HUDEP-2 (cell line): ENCODE data around the gene GRAMD4.

Experiments
- DNase-seq, 76 experiments: peaks; one replicate each; lab custom pipeline; 2025; ENCODE audit not compliant: unreplicated experiment in 76 of 76; lab: John Stamatoyannopoulos, UW

The GRAMD4 gene

DNA sequence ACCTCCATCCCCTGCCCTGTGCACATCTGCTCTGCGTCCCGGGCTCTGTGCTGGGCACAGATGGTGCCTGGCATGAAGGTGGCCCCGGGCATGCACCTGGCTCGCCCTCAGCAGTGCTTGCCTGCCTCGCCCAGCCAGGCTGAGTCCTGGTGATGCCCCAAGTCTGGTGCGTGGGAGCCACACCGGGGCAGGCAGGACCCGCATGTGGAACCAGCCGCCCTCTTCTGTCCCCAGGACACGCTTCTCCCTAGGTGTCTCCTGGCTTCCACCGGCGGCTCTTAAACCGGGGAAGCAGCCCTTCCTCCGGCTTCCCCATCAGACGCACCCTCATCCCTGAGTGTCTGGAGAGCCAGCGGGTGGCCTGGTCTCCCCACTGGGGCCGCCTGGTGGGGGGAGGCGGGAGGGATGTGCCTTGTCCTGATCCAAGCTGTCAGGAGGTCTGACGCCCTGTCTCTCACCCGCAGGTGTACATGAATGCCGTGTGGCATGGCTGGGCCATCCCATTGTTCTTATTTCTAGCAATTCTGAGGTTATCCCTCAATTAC, 45.0 kb downstream of the GRAMD4 start:
- no peak for DNase-seq

DNA sequence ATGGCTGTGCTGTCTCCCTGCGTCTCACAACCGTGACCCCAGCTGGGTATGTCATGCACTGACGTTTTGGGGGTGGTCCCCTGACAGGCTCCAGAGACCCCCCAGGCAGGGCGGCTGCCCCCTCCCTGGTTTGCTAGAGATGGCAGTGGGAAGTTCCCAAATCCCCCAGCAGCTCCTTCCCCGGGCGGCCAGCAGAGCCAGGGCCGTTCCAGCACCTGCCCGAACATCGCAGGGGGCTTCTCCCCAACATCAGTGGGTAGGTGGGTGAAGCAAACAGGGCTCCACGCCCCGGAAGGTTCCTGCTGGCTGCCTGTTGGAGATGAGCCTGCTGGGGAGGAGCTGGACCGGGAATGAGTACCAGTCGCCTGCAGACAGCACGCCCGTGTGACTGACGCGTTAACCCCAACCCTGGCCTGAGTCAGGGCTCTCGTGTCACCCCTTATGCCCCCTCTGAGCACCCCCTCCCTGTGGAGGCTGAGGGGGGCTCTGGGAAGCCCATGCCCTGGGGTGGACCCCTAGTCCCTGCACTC, 45.6 kb downstream of the GRAMD4 start:
- DNase-seq, result no peak

DNA sequence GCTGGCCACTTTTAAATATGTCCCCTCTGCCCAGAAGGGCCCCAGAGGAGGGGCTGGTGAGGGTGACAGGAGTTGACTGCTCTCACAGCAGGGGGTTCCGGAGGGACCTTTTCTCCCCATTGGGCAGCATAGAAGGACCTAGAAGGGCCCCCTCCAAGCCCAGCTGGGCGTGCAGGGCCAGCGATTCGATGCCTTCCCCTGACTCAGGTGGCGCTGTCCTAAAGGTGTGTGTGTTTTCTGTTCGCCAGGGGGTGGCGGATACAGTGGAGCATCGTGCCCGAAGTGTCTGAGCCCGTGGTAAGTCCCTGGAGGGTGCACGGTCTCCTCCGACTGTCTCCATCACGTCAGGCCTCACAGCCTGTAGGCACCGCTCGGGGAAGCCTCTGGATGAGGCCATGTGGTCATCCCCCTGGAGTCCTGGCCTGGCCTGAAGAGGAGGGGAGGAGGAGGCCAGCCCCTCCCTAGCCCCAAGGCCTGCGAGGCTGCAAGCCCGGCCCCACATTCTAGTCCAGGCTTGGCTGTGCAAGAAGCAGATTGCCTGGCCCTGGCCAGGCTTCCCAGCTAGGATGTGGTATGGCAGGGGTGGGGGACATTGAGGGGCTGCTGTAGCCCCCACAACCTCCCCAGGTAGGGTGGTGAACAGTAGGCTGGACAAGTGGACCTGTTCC, 46.5 kb downstream of the GRAMD4 start:
- DNase-seq, result no peak

DNA sequence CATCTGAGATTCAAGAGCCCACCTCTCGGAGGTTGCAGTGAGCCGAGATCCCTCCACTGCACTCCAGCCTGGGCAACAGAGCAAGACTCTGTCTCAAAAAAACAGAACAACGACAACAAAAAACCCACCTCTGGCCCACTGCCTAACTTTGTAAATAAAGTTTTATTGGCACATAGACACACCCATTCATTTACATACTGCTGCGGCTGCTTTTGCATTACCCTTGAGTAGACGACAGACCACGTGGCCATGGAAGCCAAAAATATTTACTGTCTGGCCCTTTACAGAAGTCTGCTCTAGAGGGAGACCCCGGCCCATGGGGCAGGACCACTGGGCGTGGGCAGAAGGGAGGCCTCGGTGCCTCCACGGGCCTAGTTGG, 47.0 kb downstream of the GRAMD4 start:
- DNase-seq, result no peak

DNA sequence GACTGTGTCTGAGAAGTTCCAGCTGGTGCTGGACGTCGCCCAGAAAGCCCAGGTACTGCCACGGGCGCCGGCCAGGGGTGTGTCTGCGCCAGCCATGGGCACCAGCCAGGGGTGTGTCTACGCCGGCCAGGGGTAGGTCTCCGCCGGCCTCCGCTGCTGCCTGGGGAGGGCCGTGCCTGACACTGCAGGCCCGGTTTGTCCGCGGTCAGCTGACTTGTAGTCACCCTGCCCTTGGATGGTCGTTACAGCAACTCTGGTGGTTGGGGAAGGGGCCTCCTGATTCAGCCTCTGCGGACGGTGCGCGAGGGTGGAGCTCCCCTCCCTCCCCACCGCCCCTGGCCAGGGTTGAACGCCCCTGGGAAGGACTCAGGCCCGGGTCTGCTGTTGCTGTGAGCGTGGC, 47.9 kb downstream of the GRAMD4 start:
- no peak for DNase-seq

DNA sequence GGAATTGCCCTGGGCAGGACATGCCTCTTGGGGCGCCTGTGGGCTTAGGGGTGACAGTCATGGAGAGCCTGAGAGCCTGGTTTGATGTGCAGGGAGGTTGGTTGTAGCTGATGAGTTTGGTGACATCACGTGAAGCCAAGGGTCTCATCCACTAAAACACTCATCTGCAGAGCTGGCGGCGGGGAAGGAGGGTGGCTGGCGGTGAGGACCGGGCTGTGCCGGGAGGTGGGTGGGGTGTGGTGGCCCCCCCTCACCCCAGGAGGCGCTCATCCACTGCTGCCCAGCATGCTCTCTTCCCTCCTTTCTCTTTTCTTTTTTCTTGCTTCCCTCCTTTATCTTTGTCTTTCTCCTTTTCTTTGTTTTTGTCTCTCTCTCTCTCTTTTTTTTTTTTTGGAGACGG, 49.0 kb downstream of the GRAMD4 start:
- no peak for DNase-seq

DNA sequence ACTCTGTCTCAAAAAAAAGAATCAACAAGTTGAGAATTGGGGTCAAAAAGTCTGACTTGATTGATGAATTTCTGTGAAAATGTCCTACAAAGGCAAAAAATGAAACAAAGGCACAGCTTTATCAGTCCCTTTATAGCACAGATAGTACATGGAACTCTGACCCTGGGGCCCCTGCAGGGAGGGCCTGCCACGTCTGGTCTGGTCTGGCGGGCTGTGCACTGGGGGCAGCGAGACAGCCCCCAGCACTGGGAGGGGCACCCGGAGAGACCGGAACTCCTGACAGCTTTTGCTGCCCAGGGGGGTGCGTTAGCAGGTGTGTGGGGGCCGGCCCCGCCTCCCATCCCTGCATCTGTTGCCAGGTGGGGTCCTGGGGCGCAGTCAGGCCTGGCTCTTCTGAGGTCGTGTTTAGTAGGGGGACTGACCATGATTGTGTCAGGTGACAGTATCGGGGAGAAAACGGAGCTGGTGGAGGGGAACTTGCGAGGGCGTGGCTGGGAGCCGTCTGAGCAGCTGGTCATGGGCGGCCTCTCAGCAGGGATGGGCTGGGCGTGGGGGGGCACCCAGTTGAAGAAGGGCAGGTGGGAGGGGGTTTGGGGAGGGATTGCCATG, 51.7 kb downstream of the GRAMD4 start:
- DNase-seq, result peak in 5 of 76 experiments; percentile 6 to 36 (median 30)

DNA sequence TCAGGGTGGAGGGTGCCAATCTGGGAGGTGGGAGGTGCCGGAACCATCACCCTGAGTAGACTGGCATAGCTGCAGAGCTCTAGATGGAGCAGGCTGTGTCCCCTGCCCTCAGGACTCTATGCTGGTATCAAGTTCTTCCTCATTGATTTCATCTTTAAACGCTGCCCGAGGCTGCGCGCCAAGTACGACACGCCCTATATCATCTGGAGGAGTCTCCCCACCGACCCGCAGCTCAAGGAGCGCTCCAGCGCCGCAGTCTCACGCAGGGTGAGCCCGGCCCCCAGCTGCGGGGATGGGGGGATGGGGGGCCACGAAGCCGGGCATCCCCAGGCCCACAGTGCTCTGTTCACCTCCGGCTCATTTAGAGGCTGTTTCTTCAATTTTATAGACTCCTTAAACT, 52.5 kb downstream of the GRAMD4 start:
- peak in 73 of 76 experiments; percentile 25 to 89 (median 74) for DNase-seq

DNA sequence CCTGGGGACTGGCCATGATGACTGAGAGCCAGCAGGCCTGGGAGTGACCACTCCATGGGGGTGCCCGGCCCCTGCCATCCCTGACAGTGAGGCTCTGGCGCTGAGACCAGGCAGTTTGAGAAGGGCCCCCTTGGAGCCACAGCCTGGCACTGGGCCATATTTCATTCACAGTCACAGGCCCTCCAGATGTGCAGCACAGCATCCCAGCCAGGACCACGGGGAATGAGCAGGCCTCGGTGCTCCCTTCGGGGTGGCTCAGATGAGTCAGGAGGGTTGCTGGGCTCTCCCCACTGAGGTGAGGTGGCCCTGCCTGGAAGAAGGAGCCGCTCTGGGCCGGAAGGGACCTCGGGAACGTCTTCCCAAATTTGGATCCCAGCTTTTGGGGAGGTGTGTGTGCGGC, 53.0 kb downstream of the GRAMD4 start:
- DNase-seq, result peak in 7 of 76 experiments; percentile 8 to 29 (median 14)

DNA sequence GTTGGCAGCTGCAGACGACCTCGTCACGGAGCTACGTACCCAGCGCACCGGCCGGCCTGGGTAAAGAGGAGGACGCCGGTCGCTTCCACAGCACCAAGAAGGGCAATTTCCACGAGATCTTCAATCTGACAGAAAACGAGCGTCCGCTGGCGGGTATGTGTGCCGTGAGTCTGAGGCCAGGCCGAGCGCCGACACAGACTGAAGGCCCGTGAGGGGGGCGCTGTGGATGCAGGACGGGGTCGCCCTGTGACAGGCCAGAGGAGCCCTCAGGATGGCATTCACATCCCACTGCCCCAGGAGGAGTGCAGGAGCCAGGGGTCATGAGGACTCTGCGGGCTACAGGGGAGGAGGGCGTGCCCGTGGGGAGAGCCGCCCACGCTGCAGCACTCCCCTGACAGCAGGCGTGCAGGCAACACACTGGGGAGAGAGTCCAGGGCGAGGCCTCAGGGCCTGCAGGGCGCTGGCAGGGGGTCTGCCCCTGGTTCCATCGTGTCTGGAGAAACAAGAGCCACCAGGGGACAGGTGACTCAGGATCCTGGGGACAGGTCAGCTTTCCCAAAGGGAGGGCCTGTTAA, 53.6 kb downstream of the GRAMD4 start:
- DNase-seq, result peak in 2 of 76 experiments; percentile 7 to 14

DNA sequence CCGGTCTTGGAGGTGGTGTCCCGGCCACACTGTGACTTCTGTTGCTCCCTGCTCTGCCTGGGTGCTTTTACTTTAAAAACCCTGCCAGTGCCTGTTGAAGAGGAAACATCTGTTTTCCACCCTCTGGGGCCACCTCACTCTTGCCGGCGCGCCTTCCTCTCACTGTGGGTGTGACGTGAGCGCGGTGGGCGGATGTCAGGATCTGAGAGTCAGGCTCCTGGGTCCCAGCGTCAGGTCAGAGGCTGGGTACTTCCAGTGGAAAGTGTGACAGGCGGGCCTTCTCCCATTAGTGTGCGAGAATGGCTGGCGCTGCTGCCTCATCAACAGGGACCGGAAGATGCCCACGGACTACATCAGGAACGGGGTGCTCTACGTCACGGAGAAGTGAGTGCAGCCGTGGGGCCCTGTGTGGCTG, 54.2 kb downstream of the GRAMD4 start:
- no peak for DNase-seq

DNA sequence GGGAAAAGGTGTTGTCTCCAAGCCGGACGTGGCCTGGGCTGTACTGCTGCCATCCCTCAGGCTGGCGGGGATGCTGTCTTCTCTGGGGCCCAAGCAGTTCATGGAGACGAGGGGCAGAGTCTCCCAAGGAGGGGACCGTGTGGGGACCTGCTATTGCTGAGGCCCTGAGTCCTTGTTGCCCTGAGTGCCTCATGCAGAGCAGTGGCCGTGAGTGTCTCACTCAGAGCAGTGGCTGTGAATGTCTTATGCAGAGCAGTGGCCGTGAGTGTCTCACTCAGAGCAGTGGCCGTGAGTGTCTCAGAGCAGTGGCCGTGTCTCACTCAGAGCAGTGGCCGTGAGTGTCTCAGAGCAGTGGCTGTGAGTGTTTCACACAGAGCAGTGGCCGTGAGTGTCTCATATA, 54.7 kb downstream of the GRAMD4 start:
- no peak for DNase-seq

DNA sequence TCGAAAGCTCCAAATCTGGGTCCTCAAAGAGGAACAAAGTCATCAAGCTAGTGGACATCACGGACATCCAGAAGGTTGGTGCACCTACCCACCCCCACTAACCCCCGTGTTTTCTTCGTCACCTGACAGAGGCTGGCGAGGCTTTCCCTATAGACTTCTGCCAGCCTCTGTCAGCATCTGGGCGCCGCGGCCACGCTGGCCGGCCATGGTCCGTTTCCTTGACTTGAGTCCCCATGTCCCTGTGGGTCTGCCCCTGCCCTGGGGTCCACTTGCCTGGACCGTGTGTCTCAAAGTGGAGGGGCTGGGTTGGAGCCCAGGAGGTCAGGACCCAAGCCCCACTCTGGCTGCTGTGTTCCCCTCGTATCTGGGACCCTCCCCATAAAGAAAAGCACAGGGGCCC, 55.3 kb downstream of the GRAMD4 start:
- no peak for DNase-seq

DNA sequence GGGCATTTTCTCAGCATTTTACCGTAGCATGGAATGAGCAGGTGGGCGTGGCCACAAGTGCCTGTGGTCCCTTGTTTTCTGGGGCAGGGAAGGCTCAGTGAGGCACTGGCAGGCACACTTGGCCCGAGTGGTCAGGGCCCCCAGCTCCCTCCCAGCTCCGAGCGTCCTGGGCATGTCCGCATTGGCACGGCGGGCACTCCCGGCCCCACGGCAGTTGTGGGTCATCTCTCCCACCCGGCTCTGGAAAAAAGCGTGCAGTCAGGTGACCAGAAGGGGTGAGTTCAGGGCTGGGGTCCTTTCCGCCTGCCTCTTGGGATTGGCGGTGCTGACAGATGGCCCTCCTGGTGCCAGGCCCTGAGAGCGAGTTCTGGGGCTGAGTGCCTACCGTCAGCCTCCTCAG, 55.8 kb downstream of the GRAMD4 start:
- DNase-seq, result no peak

DNA sequence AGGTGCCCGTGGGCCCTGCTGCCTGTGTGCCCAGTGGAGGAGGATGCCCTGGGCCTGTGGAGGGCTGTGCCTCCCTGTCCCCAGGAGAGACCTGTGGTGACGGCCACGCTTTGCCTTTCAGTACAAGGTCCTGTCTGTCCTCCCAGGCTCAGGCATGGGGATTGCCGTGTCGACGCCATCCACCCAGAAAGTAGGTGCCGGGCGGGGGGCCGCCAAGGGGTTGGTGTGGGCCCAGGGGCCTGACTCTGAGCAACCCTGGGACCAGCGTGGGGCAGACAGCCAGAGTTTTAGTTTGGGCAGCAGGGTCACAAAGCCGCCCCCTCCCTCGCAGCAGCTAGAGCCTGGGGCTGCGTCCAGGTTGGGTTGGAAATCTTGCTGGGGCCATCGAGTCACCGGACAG, 56.3 kb downstream of the GRAMD4 start:
- no peak for DNase-seq

DNA sequence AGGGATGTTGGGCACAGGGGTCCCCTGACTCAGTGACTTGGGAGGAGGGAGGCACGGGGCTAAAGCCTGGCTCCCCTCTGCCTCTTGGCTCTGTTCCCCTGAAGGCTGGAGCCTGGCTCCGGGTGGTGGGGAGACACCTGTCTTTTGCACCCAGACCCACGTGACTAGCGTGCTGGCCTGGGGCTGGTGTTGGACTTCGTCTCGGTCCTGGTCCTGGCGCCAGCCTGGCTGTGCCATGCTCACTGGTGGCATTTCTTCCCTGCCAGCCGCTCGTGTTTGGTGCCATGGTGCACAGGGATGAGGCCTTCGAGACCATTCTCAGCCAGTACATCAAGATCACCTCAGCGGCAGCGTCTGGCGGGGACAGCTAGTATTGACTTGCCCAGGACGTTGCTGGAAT, 56.7 kb downstream of the GRAMD4 start:
- no peak for DNase-seq

DNA sequence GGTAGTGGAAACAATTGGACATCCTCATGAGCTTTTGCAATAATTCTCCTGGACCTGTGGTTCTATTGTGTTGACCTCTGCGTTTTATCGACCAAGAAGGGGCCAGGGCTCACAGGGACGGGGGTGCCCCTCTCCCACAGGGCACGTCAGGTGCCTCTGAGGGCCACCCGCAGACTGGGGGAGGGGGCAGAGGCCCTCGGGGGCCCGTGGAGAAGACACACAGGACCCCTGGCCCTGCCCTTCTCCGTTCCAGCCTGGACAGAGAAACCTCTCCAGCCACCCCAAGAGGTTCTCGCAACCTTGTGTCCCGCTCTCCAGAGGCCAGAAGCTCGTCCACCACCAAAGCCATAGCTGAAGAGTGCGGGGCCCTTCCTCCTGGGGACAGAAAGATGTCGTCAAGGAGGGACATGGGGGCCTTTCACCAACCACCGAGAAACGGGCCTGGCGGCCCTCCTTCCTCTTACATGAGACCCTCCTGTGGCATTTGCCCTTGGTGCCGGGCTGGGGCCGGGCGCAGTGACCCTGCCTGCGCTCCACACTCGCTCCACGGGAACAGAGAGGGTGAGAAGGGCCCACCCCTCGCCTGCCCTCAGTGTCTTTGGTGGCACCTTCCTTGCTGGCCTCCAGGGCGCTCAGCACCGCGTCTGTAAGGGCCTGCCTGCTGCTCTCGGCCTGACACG, 57.3 kb downstream of the GRAMD4 start:
- no peak for DNase-seq

DNA sequence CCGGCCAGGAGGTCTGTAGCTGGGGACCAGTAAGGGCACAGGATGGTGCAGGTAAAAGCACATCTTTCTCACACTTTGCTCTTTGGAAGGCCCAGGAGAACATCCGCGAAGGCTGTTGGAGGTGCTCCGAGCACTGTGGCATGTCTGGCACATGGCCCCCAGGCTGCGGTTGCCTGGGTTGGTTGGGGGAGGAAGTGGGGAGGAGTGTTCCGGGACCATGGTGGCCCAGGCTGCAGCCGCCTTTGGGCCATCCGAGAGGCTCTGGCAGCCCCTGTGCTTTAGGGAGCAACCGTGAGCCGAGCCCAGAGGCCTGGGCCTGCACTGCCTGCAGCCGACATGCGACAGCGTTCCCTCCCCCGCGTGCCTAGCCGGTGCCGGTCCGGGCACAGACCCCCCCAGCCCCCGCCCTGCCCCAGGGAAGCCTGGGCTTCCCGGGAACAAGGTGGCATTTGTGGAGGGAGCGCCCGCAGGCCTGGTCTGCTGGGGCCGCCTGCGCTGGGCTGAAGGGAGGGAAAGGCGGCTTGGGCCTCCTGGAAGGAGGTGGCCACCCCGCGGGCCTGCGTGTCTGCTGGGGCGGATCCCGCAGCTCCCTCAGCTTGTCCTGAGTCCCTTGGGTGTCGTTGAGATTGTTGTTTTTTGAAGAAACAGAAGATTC, 57.9 kb downstream of the GRAMD4 start:
- no peak for DNase-seq

DNA sequence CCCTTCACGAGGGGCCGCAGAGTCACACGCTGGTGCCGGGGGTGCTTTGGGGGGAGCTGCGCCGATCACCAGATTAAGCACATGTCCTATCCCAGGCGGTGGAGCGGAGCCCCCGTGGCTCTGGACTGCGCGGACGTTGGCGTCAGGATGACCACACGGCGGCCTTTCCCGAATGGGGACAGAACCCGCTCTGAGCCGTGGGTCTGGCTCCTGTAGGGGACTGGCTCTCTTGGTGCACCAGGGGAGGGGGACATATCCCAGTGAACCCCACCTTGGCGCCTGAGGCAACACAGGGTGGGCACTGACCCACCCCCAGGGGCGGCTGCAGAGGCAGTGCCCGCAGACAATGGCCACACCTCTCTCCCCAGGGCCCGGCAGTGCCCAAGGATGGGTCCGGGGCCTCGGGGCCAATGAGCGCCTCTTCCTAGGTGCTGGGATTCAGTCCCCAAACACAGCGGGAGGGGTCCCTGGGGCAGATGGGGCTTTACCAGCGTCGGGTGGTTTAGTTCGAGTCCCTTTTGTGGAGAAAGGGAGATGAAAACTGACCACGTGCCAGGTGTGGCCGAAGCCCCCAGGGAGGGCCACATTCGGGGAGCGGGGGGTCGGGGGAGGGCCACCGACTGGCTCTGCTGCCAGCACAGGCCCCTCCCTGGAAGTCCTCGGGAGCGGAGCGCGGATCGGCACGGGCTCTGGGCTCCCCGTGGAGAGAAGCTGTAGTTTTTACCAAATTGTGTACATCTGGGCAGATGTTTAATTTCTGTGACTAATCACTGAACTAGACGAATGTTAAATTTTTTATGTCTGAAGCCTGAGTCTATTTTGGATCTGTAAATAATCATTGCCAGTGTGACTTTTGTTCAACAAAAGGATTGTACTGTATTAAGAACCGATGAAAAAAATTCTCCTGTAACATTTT, 58.9 kb downstream of the GRAMD4 start:
- no peak for DNase-seq
